SK-N-SH (cell line): ENCODE data around the gene SHBG. TPM values are rescaled to one million over a fixed set of nuclear protein-coding genes. Genes with fewer than 3 reads are reported as not detected.

ENCODE experiments used
- CTCF ChIA-PET: fragments of 300-600, 350-600 bp; formaldehyde crosslinking; extraction: SDS; loops from one replicate; lab custom pipeline; 2021; lab: Yijun Ruan, JAX
- POLR2A ChIA-PET: fragments of 350-600 bp; sonication (Branson Sonifier 250); formaldehyde crosslinking; extraction: SDS; loops from one replicate; lab custom pipeline; 2020; ENCODE audit warnings: antibody characterized with exemption, inconsistent platforms; lab: Yijun Ruan, JAX
- DNase-seq: peaks from one replicate; pipeline ENCODE4 v3.0.0; 2012
- H2AFZ ChIP-seq: fragments of 200-600 bp; sonication (generic); 2 replicates; pipeline ENCODE4 v1.8.1; 2016; ENCODE audit warnings: antibody characterized with exemption, mild to moderate bottlenecking, low read depth
- H3F3A ChIP-seq: fragments of 200-600 bp; sonication (generic); replicated peaks from 2 replicates; pipeline ENCODE3; 2016; ENCODE audit warnings: antibody characterized with exemption, mild to moderate bottlenecking; ENCODE audit not compliant: insufficient read depth
- H3K27ac ChIP-seq, 2 experiments: fragments of 200-500 bp in 1 of 2; fragments of 200-600 bp in 1 of 2; sonication (Bioruptor generic) in 1 of 2; sonication (generic), shearing (Covaris generic) in 1 of 2; 2 replicates each; pipeline versions ENCODE4 v1.5.1 to v1.6.1; 2014 to 2016; ENCODE audit warnings: low read depth in 2 of 2, inconsistent platforms in 1 of 2, low read length in 1 of 2, mild to moderate bottlenecking in 1 of 2, mixed read lengths in 1 of 2
- H3K27me3 ChIP-seq: fragments of 200-600 bp; sonication (generic), shearing (Covaris generic); 2 replicates; pipeline ENCODE4 v1.6.1; 2016; ENCODE audit warnings: mixed run types; ENCODE audit not compliant: insufficient read depth
- H3K36me3 ChIP-seq, 2 experiments: fragments of 200-500 bp in 1 of 2; fragments of 200-600 bp in 1 of 2; sonication (Bioruptor generic) in 1 of 2; sonication (generic) in 1 of 2; replicated peaks in 1 of 2; 2 replicates each; pipeline versions ENCODE3 to v1.5.1; 2014 to 2016; ENCODE audit warnings: low read length in 1 of 2, mild to moderate bottlenecking in 1 of 2; ENCODE audit not compliant: insufficient read depth in 2 of 2, control insufficient read depth in 1 of 2
- H3K4me1 ChIP-seq, 2 experiments: fragments of 200-500 bp in 1 of 2; fragments of 200-600 bp in 1 of 2; sonication (Bioruptor generic) in 1 of 2; sonication (generic), shearing (Covaris generic) in 1 of 2; 2 replicates each; pipeline versions ENCODE4 v1.5.1 to v1.6.1; 2014 to 2016; ENCODE audit warnings: low read depth in 1 of 2, low read length in 1 of 2, mixed run types in 1 of 2; ENCODE audit not compliant: insufficient read depth in 2 of 2, control insufficient read depth in 1 of 2
- H3K4me2 ChIP-seq: fragments of 200-600 bp; sonication (generic), shearing (Covaris generic); 2 replicates; pipeline ENCODE4 v1.6.1; 2017; ENCODE audit warnings: mixed run types
- H3K4me3 ChIP-seq, 2 experiments: fragments of 200-500 bp in 1 of 2; fragments of 200-600 bp in 1 of 2; sonication (Bioruptor generic) in 1 of 2; sonication (generic), shearing (Covaris generic) in 1 of 2; 2 replicates each; pipeline versions ENCODE4 v1.5.1 to v1.8.1; 2014 to 2016; ENCODE audit warnings: low read depth in 2 of 2, inconsistent platforms in 1 of 2, low read length in 1 of 2, mild to moderate bottlenecking in 1 of 2, mixed read lengths in 1 of 2, moderate library complexity in 1 of 2
- H3K79me2 ChIP-seq: fragments of 200-600 bp; sonication (generic); 2 replicates; pipeline ENCODE4 v1.8.1; 2017; ENCODE audit warnings: mild to moderate bottlenecking; ENCODE audit not compliant: insufficient read depth
- H3K9ac ChIP-seq: fragments of 200-600 bp; sonication (generic); 2 replicates; pipeline ENCODE4 v1.6.1; 2017; ENCODE audit warnings: mixed run types
- H3K9me2 ChIP-seq: fragments of 200-600 bp; sonication (generic); 2 replicates; pipeline ENCODE4 v1.6.1; 2017; ENCODE audit warnings: mixed run types
- H3K9me3 ChIP-seq: fragments of 200-600 bp; sonication (generic); 2 replicates; pipeline ENCODE4 v1.6.1; 2017; ENCODE audit warnings: mixed run types, mild to moderate bottlenecking, moderate library complexity
- H4K20me1 ChIP-seq: fragments of 200-600 bp; sonication (generic); 2 replicates; pipeline ENCODE4 v1.6.1; 2017; ENCODE audit warnings: mild to moderate bottlenecking, mixed run types; ENCODE audit not compliant: insufficient read depth
- ELF1 ChIP-seq: IDR thresholded peaks from 2 replicates; pipeline ENCODE4 v1.4.0; 2012
- EP300 ChIP-seq, 2 experiments: IDR thresholded peaks; 2 replicates each; pipeline versions ENCODE4 v1.4.0 to v1.6.1; 2012; ENCODE audit warnings: borderline replicate concordance in 1 of 2, low read depth in 1 of 2, low read length in 1 of 2
- FOSL2 ChIP-seq: IDR thresholded peaks from 2 replicates; pipeline ENCODE4 v1.4.0; 2012; ENCODE audit warnings: low read depth, mild to moderate bottlenecking, moderate library complexity, borderline replicate concordance
- FOXJ3 ChIP-seq: sonication (generic); formaldehyde crosslinking; IDR thresholded peaks from 2 replicates; pipeline ENCODE4 v1.5.1; 2020; ENCODE audit warnings: mild to moderate bottlenecking, missing genetic modification reagents
- FOXM1 ChIP-seq: IDR thresholded peaks from 2 replicates; pipeline ENCODE4 v1.4.0; 2012; ENCODE audit warnings: low read depth, mild to moderate bottlenecking
- GABPA ChIP-seq: IDR thresholded peaks from 2 replicates; pipeline ENCODE4 v1.4.0; 2012; ENCODE audit warnings: low read depth, mild to moderate bottlenecking
- JUND ChIP-seq: IDR thresholded peaks from 2 replicates; pipeline ENCODE4 v1.4.0; 2012
- MXI1 ChIP-seq: IDR thresholded peaks from 2 replicates; pipeline ENCODE4 v1.6.1; 2012; ENCODE audit warnings: mild to moderate bottlenecking, low read depth, low read length, improper control_type of control experiment
- NRF1 ChIP-seq: IDR thresholded peaks from 2 replicates; pipeline ENCODE4 v1.6.1; 2012; ENCODE audit warnings: low read depth, mild to moderate bottlenecking, low read length
- RAD21 ChIP-seq: IDR thresholded peaks from 2 replicates; pipeline ENCODE4 v1.6.1; 2012; ENCODE audit warnings: mild to moderate bottlenecking, low read length
- RFX5 ChIP-seq: IDR thresholded peaks from 2 replicates; pipeline ENCODE4 v1.6.1; 2012; ENCODE audit warnings: mild to moderate bottlenecking, improper control_type of control experiment, low read length
- SIN3A ChIP-seq: IDR thresholded peaks from 2 replicates; pipeline ENCODE4 v1.6.1; 2012; ENCODE audit warnings: low read depth, mild to moderate bottlenecking, low read length, moderate library complexity, borderline replicate concordance
- SMC3 ChIP-seq: IDR thresholded peaks from 2 replicates; pipeline ENCODE4 v1.6.1; 2012; ENCODE audit warnings: low read depth, low read length, improper control_type of control experiment
- TCF12 ChIP-seq: IDR thresholded peaks from 2 replicates; pipeline ENCODE4 v1.4.0; 2012
- TEAD4 ChIP-seq: IDR thresholded peaks from 2 replicates; pipeline ENCODE4 v1.4.0; 2012; ENCODE audit warnings: mild to moderate bottlenecking, borderline replicate concordance; ENCODE audit not compliant: insufficient read depth
- YY1 ChIP-seq: IDR thresholded peaks from 2 replicates; pipeline ENCODE4 v1.4.0; 2012; ENCODE audit warnings: low read depth, mild to moderate bottlenecking
- WGBS: methylation state at CpG from one replicate; pipeline ENCODE4 v1.1.6; 2017; ENCODE audit warnings: low lambda C conversion rate; 5-methylcytosine and 5-hydroxymethylcytosine counted together
- polyA plus RNA-seq, 3 experiments: library from polyadenylated mRNA; depleted of rRNA; stranded (reverse); fragments of >200 nt; gene quantifications; 2 replicates each; pipeline ENCODE4 v1.2.3, GENCODE V29; 2012
- TF ChIP-seq, protein P1 (sequence below): IDR thresholded peaks from 2 replicates; pipeline ENCODE4 v1.4.0; 2012; ENCODE audit warnings: low read depth, borderline replicate concordance
- TF ChIP-seq, protein P2 (sequence below): IDR thresholded peaks from 2 replicates; pipeline ENCODE4 v1.4.0; 2012; ENCODE audit warnings: low read depth, borderline replicate concordance
- TF ChIP-seq, protein P3 (sequence below): fragments of 150-350 bp; IDR thresholded peaks from 2 replicates; pipeline ENCODE4 v1.6.1; 2017; ENCODE audit warnings: antibody characterized with exemption, low read length, low read depth, borderline replicate concordance
- TF ChIP-seq, protein P4 (sequence below): IDR thresholded peaks from 2 replicates; pipeline ENCODE4 v1.4.0; 2012; ENCODE audit warnings: low read depth

Gene SHBG
- polyA plus RNA-seq, 1 of the 3 experiments (the other 2 are of a cell fraction), result 1.1 TPM

DNA sequence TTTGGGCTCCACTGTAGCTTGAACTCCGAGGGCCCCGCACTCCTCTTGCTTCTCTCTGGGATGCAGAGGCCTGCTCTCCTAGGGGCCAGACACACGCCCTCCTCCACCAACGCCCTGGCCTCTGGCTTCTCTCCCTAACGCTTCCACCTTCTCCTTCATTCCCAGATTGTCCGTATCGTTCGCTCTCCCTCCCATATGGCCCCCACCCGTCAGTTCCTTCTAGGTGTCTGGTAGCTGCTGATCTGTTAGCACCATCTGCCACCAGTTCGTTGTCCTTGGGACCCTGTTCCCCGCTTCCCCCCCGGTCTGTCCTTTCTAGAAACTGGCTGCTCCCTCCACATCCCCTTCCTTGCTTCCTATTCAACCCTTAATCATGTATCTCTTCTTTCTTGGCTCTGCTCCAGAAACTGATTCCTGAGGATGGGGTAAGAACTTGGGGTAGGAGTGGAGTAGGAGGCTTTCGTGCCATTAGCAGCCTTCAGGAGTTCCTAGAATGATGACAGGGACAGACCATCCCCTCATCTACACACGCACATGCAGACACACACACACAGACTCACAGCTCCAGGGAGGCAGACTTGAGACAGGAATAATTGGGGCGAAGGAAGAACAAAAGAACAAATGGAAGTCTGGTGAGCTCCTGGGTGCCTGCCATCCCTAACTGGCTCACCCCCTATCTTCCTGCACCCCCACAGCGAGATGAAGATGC is 25.1 kb downstream of the SHBG start:
- Histone ChIP-seq H3K4me3 (no peak overlapping the region), H3K79me2 (no peaks in the 10 kb centered on the region), H3K9ac (no peak overlapping the region), H3F3A (peaks cover 4% of the 10 kb centered on the region), H4K20me1 (no peaks in the 10 kb centered on the region), H3K27me3 (peaks cover 25% of the 10 kb centered on the region), H3K27ac (no peak overlapping the region), H3K4me2 (no peak overlapping the region), H3K36me3 (no peaks in the 10 kb centered on the region), H3K9me2 (no peaks in the 10 kb centered on the region), H2AFZ (no peak overlapping the region), H3K9me3 (no peaks in the 10 kb centered on the region), H3K4me1 (peaks cover 0 to 7% of the 10 kb centered on the region in 2 experiments; a peak in 1 of 4 replicates)
- ChIA-PET POLR2A (no interaction called here), CTCF (interaction anchor here (1.5 to 6.5 kb wide), 3 partner anchors 16 to 33 kb away, joined by 3 to 55 read pairs (median 9); partner anchors contain the start of genes TP53 and WRAP53)
- DNase-seq, result no peak
- TF ChIP-seq JUND (no peak), RAD21 (no peak), EP300 (IDR thresholded peaks at IDR 0.05; ENCODE audit: borderline replicate concordance in 1 of 2, low read depth in 1 of 2, low read length in 1 of 2) (no peak), RFX5 (no peak), YY1 (no peak), SIN3A (no peak), GABPA (no peak), FOXJ3 (no peak), FOSL2 (no peak), ELF1 (no peak), MXI1 (no peak), TCF12 (no peak), TEAD4 (no peak), FOXM1 (no peak), NRF1 (no peak), SMC3 (no peak)
- TF ChIP-seq, protein P1, sequence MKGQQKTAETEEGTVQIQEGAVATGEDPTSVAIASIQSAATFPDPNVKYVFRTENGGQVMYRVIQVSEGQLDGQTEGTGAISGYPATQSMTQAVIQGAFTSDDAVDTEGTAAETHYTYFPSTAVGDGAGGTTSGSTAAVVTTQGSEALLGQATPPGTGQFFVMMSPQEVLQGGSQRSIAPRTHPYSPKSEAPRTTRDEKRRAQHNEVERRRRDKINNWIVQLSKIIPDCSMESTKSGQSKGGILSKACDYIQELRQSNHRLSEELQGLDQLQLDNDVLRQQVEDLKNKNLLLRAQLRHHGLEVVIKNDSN, result no peak
- TF ChIP-seq, protein P2, sequence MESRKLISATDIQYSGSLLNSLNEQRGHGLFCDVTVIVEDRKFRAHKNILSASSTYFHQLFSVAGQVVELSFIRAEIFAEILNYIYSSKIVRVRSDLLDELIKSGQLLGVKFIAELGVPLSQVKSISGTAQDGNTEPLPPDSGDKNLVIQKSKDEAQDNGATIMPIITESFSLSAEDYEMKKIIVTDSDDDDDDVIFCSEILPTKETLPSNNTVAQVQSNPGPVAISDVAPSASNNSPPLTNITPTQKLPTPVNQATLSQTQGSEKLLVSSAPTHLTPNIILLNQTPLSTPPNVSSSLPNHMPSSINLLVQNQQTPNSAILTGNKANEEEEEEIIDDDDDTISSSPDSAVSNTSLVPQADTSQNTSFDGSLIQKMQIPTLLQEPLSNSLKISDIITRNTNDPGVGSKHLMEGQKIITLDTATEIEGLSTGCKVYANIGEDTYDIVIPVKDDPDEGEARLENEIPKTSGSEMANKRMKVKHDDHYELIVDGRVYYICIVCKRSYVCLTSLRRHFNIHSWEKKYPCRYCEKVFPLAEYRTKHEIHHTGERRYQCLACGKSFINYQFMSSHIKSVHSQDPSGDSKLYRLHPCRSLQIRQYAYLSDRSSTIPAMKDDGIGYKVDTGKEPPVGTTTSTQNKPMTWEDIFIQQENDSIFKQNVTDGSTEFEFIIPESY, result no peak
- TF ChIP-seq, protein P3, sequence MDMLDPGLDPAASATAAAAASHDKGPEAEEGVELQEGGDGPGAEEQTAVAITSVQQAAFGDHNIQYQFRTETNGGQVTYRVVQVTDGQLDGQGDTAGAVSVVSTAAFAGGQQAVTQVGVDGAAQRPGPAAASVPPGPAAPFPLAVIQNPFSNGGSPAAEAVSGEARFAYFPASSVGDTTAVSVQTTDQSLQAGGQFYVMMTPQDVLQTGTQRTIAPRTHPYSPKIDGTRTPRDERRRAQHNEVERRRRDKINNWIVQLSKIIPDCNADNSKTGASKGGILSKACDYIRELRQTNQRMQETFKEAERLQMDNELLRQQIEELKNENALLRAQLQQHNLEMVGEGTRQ, result no peak
- TF ChIP-seq, protein P4, sequence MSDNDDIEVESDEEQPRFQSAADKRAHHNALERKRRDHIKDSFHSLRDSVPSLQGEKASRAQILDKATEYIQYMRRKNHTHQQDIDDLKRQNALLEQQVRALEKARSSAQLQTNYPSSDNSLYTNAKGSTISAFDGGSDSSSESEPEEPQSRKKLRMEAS, result no peak
- WGBS, result 82% methylated on average over 16 of the region's 16 CpGs
